ENCODE data around the gene SPSB1. TPM values are rescaled to one million over a fixed set of nuclear protein-coding genes. Genes with fewer than 3 reads are reported as not detected.

The SPSB1 gene
- total and polyA plus RNA-seq, 2 donors from 2014 or later = 12.7 to 25.9 TPM

DNA sequence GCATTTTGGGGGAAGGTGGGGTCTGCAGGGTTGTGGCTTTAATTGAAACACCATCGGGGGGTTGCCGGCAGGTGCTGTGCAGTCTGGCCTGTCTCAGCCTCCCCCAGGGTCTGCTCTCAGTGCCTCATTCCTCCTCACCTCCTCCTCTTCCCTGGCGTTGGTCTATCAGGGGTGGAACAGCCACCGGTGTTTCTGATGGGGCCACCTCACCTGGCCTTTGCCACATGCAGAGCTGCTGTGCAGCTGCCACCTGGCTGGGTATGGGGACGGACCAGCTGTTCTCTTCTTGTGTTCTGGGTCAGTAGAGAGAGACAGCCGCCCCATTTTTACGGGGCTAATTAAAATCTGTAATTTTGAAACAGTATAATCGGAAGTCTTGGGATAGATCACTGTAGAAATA is 53.9 kb downstream of the SPSB1 start:
- Histone ChIP-seq H3K4me1 (ENCODE audit: control insufficient read depth in 2 of 3, insufficient read depth in 2 of 3, low read depth in 1 of 3, low read length in 3 of 3) (peaks cover 0 to 9% (median 6%) of the 10 kb centered on the region in 3 donors), H3K9ac (ENCODE audit: low read length in 3 of 3) (no peak overlapping the region), H3K27me3 (ENCODE audit: control insufficient read depth, insufficient read depth, low read length) (no peaks in the 10 kb centered on the region), H3K27ac (ENCODE audit: low read depth in 2 of 2, low read length in 2 of 2) (no peak overlapping the region), H3K36me3 (ENCODE audit: control insufficient read depth in 2 of 3, insufficient read depth in 3 of 3, low read length in 3 of 3) (no peaks in the 10 kb centered on the region), H3K9me3 (ENCODE audit: control insufficient read depth in 2 of 3, insufficient read depth in 1 of 3, low read length in 3 of 3) (peaks cover 0 to 5% (median 0%) of the 10 kb centered on the region in 3 donors), H3K4me3 (ENCODE audit: low read length in 3 of 3) (no peak overlapping the region)
- FAIRE-seq (no peak), DNase-seq (no peak)
- TF ChIP-seq, protein P1, sequence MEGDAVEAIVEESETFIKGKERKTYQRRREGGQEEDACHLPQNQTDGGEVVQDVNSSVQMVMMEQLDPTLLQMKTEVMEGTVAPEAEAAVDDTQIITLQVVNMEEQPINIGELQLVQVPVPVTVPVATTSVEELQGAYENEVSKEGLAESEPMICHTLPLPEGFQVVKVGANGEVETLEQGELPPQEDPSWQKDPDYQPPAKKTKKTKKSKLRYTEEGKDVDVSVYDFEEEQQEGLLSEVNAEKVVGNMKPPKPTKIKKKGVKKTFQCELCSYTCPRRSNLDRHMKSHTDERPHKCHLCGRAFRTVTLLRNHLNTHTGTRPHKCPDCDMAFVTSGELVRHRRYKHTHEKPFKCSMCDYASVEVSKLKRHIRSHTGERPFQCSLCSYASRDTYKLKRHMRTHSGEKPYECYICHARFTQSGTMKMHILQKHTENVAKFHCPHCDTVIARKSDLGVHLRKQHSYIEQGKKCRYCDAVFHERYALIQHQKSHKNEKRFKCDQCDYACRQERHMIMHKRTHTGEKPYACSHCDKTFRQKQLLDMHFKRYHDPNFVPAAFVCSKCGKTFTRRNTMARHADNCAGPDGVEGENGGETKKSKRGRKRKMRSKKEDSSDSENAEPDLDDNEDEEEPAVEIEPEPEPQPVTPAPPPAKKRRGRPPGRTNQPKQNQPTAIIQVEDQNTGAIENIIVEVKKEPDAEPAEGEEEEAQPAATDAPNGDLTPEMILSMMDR (IDR thresholded peaks at IDR 0.05; ENCODE audit: borderline replicate concordance, extremely low read depth, insufficient read depth) = no peak
- intact Hi-C loops (cut with DNase I) = no loop called here

DNA sequence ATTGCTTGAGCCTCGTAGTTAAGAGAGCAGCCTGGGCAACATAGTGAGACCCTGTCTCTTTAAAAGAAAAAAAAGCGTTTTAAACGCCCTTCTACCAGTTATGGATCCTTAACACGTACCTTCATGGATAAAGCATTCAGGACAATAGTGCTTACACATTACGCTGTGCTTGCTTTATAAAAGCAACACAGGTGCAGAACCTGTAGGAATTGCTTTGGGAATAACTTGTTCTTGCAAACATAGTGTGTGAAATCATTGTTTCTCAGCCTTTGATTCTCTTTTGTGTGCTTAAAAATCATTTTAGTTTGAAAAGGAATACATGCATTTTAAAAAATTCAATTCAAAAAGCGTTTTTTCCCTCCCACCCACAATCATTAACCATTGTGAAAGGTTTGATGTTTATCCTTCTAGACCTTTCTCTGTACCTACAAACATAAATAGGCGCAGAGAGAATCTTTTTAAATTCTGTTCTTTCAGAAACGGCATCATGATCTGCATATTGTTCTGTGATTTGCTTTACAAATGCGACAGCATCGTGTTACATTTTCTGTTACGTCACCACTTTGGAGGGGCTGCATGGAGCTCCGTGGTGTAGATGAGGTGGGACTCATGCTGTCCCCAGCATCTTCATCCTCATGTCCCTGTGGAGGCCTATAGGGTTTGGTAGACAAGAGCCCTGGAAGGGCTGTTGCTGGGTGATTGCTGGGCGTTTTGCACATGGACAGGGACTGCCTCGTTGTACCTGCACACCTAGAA is 54.6 kb downstream of the SPSB1 start:
- TF ChIP-seq, protein P1 (IDR thresholded peaks at IDR 0.05; ENCODE audit: borderline replicate concordance, extremely low read depth, insufficient read depth) = no peak
- no peaks in the 10 kb centered on the region for H3K36me3 ChIP-seq (ENCODE audit: control insufficient read depth in 2 of 3, insufficient read depth in 3 of 3, low read length in 3 of 3)
- DNase-seq (no peak), FAIRE-seq (no peak)
- H3K27ac ChIP-seq (ENCODE audit: low read depth in 2 of 2, low read length in 2 of 2) = no peak overlapping the region
- H3K9me3 ChIP-seq (ENCODE audit: control insufficient read depth in 2 of 3, insufficient read depth in 1 of 3, low read length in 3 of 3) = peaks cover 0 to 5% (median 0%) of the 10 kb centered on the region in 3 donors
- peaks cover 0 to 9% (median 6%) of the 10 kb centered on the region in 3 donors for H3K4me1 ChIP-seq (ENCODE audit: control insufficient read depth in 2 of 3, insufficient read depth in 2 of 3, low read depth in 1 of 3, low read length in 3 of 3)
- H3K4me3 ChIP-seq (ENCODE audit: low read length in 3 of 3) = no peak overlapping the region
- no peak overlapping the region for H3K9ac ChIP-seq (ENCODE audit: low read length in 3 of 3)
- no peaks in the 10 kb centered on the region for H3K27me3 ChIP-seq (ENCODE audit: control insufficient read depth, insufficient read depth, low read length)
- intact Hi-C loops (cut with DNase I) = no loop called here

DNA sequence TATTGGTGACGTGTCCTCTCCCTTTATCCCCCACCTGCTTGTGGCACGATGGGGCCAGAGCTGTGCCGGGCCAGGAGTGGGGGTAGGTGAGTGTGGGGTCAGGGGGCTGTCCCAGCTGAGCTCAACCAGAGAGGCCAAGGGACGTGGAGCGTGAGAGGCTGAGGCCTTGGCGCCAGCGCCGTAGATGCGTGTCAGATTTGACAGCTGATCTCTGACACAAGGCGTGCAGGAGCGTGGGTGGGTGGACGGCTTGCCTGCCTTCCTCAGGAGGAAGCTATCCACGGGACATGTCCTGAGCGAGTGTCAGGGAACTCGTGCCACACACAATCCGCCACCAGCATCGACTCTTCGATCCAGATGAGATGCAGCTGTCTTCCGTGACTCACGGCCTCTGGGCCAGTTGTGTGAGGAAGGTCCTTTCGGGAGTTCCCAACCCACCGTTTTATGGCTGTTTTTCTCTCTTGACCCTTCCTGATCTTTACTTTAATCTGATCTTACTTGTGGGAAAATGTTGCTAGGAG is 56.7 kb downstream of the SPSB1 start:
- Histone ChIP-seq H3K9ac (ENCODE audit: low read length in 3 of 3) (no peak overlapping the region), H3K27me3 (ENCODE audit: control insufficient read depth, insufficient read depth, low read length) (no peaks in the 10 kb centered on the region), H3K36me3 (ENCODE audit: control insufficient read depth in 2 of 3, insufficient read depth in 3 of 3, low read length in 3 of 3) (no peaks in the 10 kb centered on the region), H3K9me3 (ENCODE audit: control insufficient read depth in 2 of 3, insufficient read depth in 1 of 3, low read length in 3 of 3) (no peaks in the 10 kb centered on the region), H3K4me3 (ENCODE audit: low read length in 3 of 3) (no peak overlapping the region), H3K27ac (ENCODE audit: low read depth in 2 of 2, low read length in 2 of 2) (no peak overlapping the region), H3K4me1 (ENCODE audit: control insufficient read depth in 2 of 3, insufficient read depth in 2 of 3, low read depth in 1 of 3, low read length in 3 of 3) (peaks cover 0 to 9% (median 6%) of the 10 kb centered on the region in 3 donors)
- intact Hi-C loops (cut with DNase I) = no loop called here
- TF ChIP-seq, protein P1 (IDR thresholded peaks at IDR 0.05; ENCODE audit: borderline replicate concordance, extremely low read depth, insufficient read depth) = no peak
- FAIRE-seq (no peak), DNase-seq (peak in 4 of 5 donors; percentile 35 to 65 (median 60))

Data from kidney (tissue), 14 donors.